ENCODE measurements around the gene PITPNC1.

GRCh38 chr17:67655478-67656148 lies 278.5 kb downstream of the PITPNC1 start:
- no peak for TF ChIP-seq CTCF (IDR thresholded peaks at IDR 0.05)
- no peak for TF ChIP-seq EZH2 (IDR thresholded peaks at IDR 0.05; ENCODE audit: borderline replicate concordance, insufficient read depth, low read depth, low read length, poor library complexity, severe bottlenecking)
